GM12864 (cell line): ENCODE data around the gene ADAMTS18.

Experiments
- DNase-seq: peaks from one replicate; pipeline ENCODE4 v3.0.0-alpha.2; 2011; ENCODE audit warnings: low read depth
- H3K4me3 ChIP-seq: 2 replicates; pipeline ENCODE4 v1.5.1; 2011; ENCODE audit warnings: mild to moderate bottlenecking, low read depth, low read length, control low read depth
- CTCF ChIP-seq: IDR thresholded peaks from 2 replicates; pipeline ENCODE4 v1.5.1; 2011; ENCODE audit warnings: low read depth, mild to moderate bottlenecking, moderate library complexity, low read length, control low read depth, inconsistent platforms; ENCODE audit errors: missing control alignments

ADAMTS18 gene

DNA sequence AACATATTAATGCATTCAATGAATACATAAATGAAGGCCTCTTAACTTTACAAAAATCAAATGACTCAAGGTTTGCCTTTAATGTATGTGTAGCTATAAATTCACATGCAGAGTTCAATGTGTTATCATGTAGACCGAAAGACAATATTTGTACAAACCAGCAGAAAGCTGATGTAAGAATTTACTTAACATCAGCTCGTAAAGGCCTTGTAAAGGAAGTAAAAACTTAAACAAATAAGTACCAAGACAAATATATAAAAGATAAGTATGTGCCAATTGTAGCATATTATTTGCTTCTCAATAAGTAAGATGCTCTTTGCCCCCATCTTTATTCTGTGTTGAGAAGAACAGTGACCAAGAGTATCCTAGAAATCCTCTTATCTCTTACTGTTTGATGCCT lies 130.0 kb downstream of the ADAMTS18 start:
- no peak for TF ChIP-seq CTCF
- H3K4me3 ChIP-seq: no peak overlapping the region
- no peak for DNase-seq

- DNase-seq: no peak
- H3K4me3 ChIP-seq: no peak overlapping the region
- TF ChIP-seq CTCF: no peak
Measured at GRCh38 chr16:77304134-77304533, 130.7 kb downstream of the ADAMTS18 start.

DNA sequence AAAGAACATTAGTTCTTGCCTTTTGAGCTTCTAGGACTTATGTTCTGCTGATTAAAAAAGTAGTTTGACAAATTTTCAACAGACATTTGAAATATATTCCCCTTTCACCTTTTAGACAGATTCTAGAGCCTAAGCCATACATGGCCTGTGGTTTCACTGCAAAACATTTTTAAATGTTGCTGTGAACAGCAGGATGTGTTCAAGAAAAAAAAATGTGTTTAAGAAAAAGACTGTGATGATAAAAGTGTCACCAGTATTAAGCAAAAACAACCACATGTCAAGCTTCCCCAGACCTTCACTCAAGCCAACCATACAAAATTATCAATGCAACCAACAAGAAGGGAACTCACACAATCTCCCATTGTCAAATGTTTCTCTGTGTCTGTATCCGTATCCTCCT lies 132.2 kb downstream of the ADAMTS18 start:
- no peak overlapping the region for H3K4me3 ChIP-seq
- DNase-seq: no peak
- TF ChIP-seq CTCF: no peak

DNA sequence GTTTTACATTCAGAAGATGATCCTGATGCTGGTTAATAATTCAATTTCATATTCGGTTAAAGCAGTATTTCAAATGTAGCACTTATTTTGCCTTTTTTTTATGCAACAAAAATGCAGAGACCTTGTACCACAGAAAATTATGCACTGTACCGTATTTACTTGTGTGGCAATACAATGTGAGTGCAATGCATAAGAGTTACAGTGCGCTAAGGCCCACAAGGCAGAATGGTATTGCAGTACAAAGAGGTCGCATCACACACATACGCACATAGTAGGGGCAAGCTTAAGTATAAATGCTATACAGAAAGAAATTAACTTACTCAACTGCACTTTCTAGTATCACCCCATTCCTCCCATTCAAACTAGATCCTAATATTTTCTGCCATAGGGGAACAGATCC lies 132.6 kb downstream of the ADAMTS18 start:
- no peak overlapping the region for H3K4me3 ChIP-seq
- no peak for TF ChIP-seq CTCF

GRCh38 chr16:77300256-77300655 lies 134.6 kb downstream of the ADAMTS18 start:
- H3K4me3 ChIP-seq: no peak overlapping the region

More for the DNA sequence above, 132.6 kb downstream of the ADAMTS18 start:
- DNase-seq: no peak

DNA sequence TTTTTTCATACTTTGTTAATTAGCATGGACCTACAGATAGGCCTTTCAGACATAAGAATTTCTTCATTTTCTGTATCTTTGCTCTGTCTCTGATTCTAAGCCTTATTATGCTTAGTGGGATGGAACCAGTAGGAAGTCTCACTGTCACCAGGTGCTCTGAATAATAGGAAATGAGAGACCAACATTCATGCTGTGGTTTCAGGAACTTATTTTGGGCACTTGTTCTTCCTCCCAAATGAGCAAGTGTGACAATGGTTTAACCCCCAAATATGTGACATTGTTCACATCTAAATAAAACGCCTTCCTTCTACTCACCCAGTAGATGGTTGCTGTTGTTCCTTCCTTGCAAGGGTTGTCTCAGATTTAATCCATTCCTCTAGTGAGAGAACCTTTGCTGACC lies 135.4 kb downstream of the ADAMTS18 start:
- H3K4me3 ChIP-seq: no peak overlapping the region
- no peak for TF ChIP-seq CTCF
- DNase-seq: peak; percentile 16

More at GRCh38 chr16:77300256-77300655, 134.6 kb downstream of the ADAMTS18 start:
- TF ChIP-seq CTCF: no peak
- no peak for DNase-seq
